Endothelial cell (in vitro differentiated cells): ENCODE measurements around the gene FGF12. TPM values are rescaled to one million over a fixed set of nuclear protein-coding genes. Genes with fewer than 3 reads are reported as not detected.

Experiments
- DNase-seq: peaks from one replicate; pipeline ENCODE4 v3.0.0; 2021; ENCODE audit warnings: low spot score
- H3K27ac Mint-ChIP-seq: one replicate; pipeline ENCODE4 v1.8.0; 2021; ENCODE audit warnings: mixed read lengths, inconsistent platforms; ENCODE audit not compliant: unreplicated experiment
- H3K27me3 Mint-ChIP-seq: one replicate; pipeline ENCODE4 v1.8.0; 2021; ENCODE audit warnings: mild to moderate bottlenecking, moderate library complexity, mixed read lengths, inconsistent platforms; ENCODE audit not compliant: unreplicated experiment
- H3K36me3 Mint-ChIP-seq: one replicate; pipeline ENCODE4 v1.8.0; 2021; ENCODE audit warnings: mild to moderate bottlenecking, low read depth, mixed read lengths, inconsistent platforms; ENCODE audit not compliant: unreplicated experiment
- H3K4me1 Mint-ChIP-seq: one replicate; pipeline ENCODE4 v1.8.0; 2021; ENCODE audit warnings: mild to moderate bottlenecking, mixed read lengths, inconsistent platforms; ENCODE audit not compliant: unreplicated experiment
- H3K4me3 Mint-ChIP-seq: one replicate; pipeline ENCODE4 v1.8.0; 2021; ENCODE audit warnings: mild to moderate bottlenecking, mixed read lengths, inconsistent platforms; ENCODE audit not compliant: unreplicated experiment
- H3K9me3 Mint-ChIP-seq: one replicate; pipeline ENCODE4 v1.8.0; 2021; ENCODE audit warnings: mixed read lengths, inconsistent platforms; ENCODE audit not compliant: unreplicated experiment
- total RNA-seq: library from RNA; stranded (reverse); fragmentation: NEBNext Ultra II Directional; extraction: Animal tissue kit (Norgen Biotek cat#: 25700); gene quantifications from one replicate; pipeline ENCODE4 v1.2.1, GENCODE V29; 2021; ENCODE audit not compliant: unreplicated experiment
- TF ChIP-seq, protein P1 (sequence below): fragments of 200-600 bp; sonication (generic); IDR thresholded peaks from one replicate; pipeline ENCODE4 v1.5.0; 2021; ENCODE audit warnings: antibody characterized with exemption; ENCODE audit not compliant: unreplicated experiment

Gene FGF12
- total RNA-seq, 1 donor from 2014 or later = 19.1 TPM

DNA sequence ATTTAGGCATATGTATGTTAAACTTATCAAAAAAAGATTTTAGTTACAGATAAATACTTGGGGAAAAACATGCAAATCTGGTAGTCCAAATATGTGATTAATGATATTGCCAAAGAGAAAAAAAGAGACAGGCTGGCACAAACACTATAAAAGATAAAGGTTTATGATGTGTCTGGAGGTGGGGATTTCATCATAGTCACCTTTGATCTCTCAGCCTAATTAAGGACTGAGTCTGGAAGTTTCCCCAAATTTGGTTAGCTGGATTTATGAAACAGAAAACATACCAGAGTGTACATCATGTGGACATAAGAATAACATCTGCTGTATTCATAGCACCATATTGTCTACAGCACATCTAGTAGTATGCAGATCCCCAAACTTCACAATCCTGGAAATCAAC lies 157.0 kb downstream of the FGF12 start:
- TF ChIP-seq, protein P1, sequence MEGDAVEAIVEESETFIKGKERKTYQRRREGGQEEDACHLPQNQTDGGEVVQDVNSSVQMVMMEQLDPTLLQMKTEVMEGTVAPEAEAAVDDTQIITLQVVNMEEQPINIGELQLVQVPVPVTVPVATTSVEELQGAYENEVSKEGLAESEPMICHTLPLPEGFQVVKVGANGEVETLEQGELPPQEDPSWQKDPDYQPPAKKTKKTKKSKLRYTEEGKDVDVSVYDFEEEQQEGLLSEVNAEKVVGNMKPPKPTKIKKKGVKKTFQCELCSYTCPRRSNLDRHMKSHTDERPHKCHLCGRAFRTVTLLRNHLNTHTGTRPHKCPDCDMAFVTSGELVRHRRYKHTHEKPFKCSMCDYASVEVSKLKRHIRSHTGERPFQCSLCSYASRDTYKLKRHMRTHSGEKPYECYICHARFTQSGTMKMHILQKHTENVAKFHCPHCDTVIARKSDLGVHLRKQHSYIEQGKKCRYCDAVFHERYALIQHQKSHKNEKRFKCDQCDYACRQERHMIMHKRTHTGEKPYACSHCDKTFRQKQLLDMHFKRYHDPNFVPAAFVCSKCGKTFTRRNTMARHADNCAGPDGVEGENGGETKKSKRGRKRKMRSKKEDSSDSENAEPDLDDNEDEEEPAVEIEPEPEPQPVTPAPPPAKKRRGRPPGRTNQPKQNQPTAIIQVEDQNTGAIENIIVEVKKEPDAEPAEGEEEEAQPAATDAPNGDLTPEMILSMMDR = no peak
- Mint-ChIP-seq H3K4me3 (no peak overlapping the region), H3K4me1 (no peaks in the 10 kb centered on the region), H3K27ac (no peak overlapping the region), H3K27me3 (no peaks in the 10 kb centered on the region), H3K36me3 (no peaks in the 10 kb centered on the region), H3K9me3 (no peaks in the 10 kb centered on the region)
- no peak for DNase-seq

DNA sequence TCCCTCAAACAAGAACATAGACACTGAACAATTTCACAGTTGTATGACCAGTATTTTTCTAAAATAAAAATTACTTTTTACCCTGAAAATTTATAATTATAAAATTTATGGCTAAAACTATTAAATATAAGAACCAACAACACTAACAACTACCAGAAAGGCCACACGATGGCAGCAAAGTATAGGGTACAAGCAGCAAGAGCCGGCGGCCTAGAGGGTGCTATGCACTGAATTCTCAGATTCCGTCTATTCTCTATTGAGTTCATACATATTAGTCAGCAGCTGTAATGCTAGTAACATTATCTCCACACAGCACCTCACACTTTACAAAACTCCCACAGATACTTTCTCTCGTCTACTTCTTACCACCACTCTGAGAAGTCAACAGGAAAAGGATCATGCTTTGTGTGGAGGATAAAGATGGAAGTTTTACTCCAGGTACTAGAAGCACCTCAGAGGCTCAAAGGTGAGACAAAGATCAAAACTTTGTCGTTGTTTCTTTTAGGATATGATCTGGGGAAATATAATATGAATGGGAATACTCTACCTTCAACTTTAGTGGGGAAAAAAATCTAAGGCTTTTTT lies 160.5 kb downstream of the FGF12 start:
- no peaks in the 10 kb centered on the region for H3K9me3 Mint-ChIP-seq
- H3K27ac Mint-ChIP-seq = no peak overlapping the region
- peak; percentile 69 for DNase-seq
- H3K4me1 Mint-ChIP-seq = no peaks in the 10 kb centered on the region
- no peaks in the 10 kb centered on the region for H3K36me3 Mint-ChIP-seq
- TF ChIP-seq, protein P1 = peak; percentile 69
- no peak overlapping the region for H3K4me3 Mint-ChIP-seq
- no peaks in the 10 kb centered on the region for H3K27me3 Mint-ChIP-seq

DNA sequence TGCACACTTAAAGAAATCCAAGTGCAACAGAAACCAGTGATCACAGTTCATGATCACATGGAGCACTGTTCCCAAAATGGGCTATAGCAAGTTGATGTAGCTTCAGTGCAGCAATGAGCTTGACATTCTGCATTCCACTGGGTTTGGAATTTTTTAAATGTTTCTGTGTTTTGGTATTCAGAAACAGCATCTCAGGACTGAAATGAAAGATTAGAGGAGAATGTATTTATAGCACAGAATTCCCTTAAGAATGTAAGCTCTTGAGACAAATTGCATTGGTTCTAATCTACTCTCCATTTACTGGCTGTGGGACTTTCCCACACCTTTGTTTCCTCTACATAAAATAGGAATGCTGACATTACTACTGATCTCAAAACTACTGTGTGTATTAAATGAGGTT lies 162.7 kb downstream of the FGF12 start:
- TF ChIP-seq, protein P1 = no peak
- no peak for DNase-seq
- Mint-ChIP-seq H3K4me1 (no peaks in the 10 kb centered on the region), H3K36me3 (no peaks in the 10 kb centered on the region), H3K27ac (no peak overlapping the region), H3K27me3 (no peaks in the 10 kb centered on the region), H3K4me3 (no peak overlapping the region), H3K9me3 (no peaks in the 10 kb centered on the region)

DNA sequence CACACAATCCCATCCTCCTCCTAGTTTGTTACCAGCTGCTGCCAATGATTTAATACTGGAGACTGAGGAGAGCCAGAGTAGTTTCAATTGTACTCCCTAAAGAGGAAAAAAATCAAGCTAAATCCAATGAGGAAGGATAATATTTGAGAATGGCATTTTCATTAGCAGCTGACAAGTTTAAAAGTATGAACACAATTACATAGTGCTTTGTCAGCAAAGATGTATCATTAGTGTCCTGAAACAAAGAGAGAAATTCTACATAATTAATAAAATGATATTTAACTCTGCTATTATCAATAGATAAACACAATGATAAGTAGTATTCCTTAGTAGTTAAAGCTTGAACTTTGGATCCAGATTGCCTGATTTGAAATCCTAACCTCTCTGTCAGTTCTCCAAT lies 163.9 kb downstream of the FGF12 start:
- no peak for DNase-seq
- Mint-ChIP-seq H3K4me1 (no peaks in the 10 kb centered on the region), H3K27me3 (no peaks in the 10 kb centered on the region), H3K36me3 (no peaks in the 10 kb centered on the region), H3K4me3 (no peak overlapping the region), H3K27ac (no peak overlapping the region), H3K9me3 (no peaks in the 10 kb centered on the region)
- TF ChIP-seq, protein P1 = no peak

DNA sequence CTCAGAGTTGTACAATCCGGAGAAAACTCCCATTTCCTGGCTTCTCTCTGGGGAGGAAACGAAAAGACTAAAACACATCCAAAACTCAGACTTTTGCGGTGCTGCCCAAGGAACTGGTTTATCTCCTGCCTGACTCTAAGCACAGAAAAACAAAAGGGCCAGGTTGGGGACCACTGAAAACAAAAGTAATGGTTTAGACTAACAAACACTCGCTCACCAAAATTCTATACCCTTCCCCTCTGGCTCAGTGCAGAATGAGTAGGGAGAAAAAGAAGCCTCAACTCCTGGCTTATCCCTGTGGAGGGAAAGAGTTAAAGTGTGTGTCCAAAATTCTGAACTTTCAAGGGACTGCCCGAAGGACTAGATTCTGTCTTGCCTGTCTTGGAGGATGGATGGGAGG lies 173.6 kb downstream of the FGF12 start:
- DNase-seq = no peak
- no peak overlapping the region for H3K27ac Mint-ChIP-seq
- no peaks in the 10 kb centered on the region for H3K27me3 Mint-ChIP-seq
- no peaks in the 10 kb centered on the region for H3K9me3 Mint-ChIP-seq
- no peak overlapping the region for H3K4me3 Mint-ChIP-seq
- H3K36me3 Mint-ChIP-seq = no peaks in the 10 kb centered on the region
- H3K4me1 Mint-ChIP-seq = no peaks in the 10 kb centered on the region
- TF ChIP-seq, protein P1 = no peak
